ENCODE results near the gene HSPA1A. TPM values are rescaled to one million over a fixed set of nuclear protein-coding genes. Genes with fewer than 3 reads are reported as not detected.

The HSPA1A gene
- total and polyA plus RNA-seq, 9 of the 15 experiments (the other 6 are each of a cell fraction or from before 2014, with no cell fraction given): 2.2 to 273 (median 107) TPM

- TF ChIP-seq ATF2 (CRISPR knock-in tag; IDR thresholded peaks at IDR 0.05) (no peak), HNRNPL (IDR thresholded peaks at IDR 0.05; ENCODE audit: low read depth, low read length) (no peak), NR3C1 (CRISPR knock-in tag; IDR thresholded peaks at IDR 0.05) (no peak), HNRNPK (IDR thresholded peaks at IDR 0.05; ENCODE audit: low read depth, low read length, poor library complexity, severe bottlenecking) (no peak), PRPF4 (IDR thresholded peaks at IDR 0.05; ENCODE audit: insufficient read depth, low read depth, low read length, poor library complexity, severe bottlenecking) (no peak), ZBTB1 (CRISPR knock-in tag; IDR thresholded peaks at IDR 0.05; ENCODE audit: borderline replicate concordance, low read depth) (peak; percentile 5; the same call in 1 of the 2 replicates), HMGN3 (IDR thresholded peaks at IDR 0.05; ENCODE audit: borderline replicate concordance, extremely low read depth, insufficient read length, low read depth, low read length) (peak; percentile 86), ZNF764 (CRISPR knock-in tag; IDR thresholded peaks at IDR 0.05; ENCODE audit: low read depth) (no peak), BRD4 (IDR thresholded peaks at IDR 0.05) (no peak), ZSCAN29 (IDR thresholded peaks at IDR 0.05) (peak; percentile 15; the same call in 1 of the 2 replicates), XRCC5 (IDR thresholded peaks at IDR 0.05; ENCODE audit: low read depth, low read length) (no peak), MAZ (CRISPR knock-in tag; conservative IDR thresholded peaks at IDR 0.05 in 1 of 2, IDR thresholded peaks at IDR 0.05 in 1 of 2) (peak; percentile 56 to 61; a peak in 3 of 4 replicates), ZNF217 (CRISPR knock-in tag; IDR thresholded peaks at IDR 0.05) (no peak), YBX1 (IDR thresholded peaks at IDR 0.05) (no peak), ZNF24 (IDR thresholded peaks at IDR 0.05) (no peak), MYC (IDR thresholded peaks at IDR 0.05; ENCODE audit: low read depth, low read length) (no peak; the same call in 1 of the 2 replicates), MYC (CRISPR knock-in tag; IDR thresholded peaks at IDR 0.05; ENCODE audit: borderline replicate concordance, low read depth) (peak; percentile 77; the same call in 1 of the 2 replicates), NONO (IDR thresholded peaks at IDR 0.05; ENCODE audit: low read depth in 2 of 2, low read length in 1 of 2) (no peak), NFRKB (IDR thresholded peaks at IDR 0.05; ENCODE audit: low read depth) (no peak), BCOR (IDR thresholded peaks at IDR 0.05) (peak; percentile 95), LCOR (CRISPR knock-in tag; IDR thresholded peaks at IDR 0.05) (peak; percentile 60), STAT6 (CRISPR knock-in tag; IDR thresholded peaks at IDR 0.05) (peak; percentile 88), CREM (IDR thresholded peaks at IDR 0.05; ENCODE audit: low read depth) (0 out of 2 replicates have a peak, but pooled peaks have one; percentile 52), SMARCA5 (IDR thresholded peaks at IDR 0.05) (peak; percentile 96)
Measured at GRCh38 chr6:31821301-31822035, 6.1 kb downstream of the HSPA1A start (continued).
